Measurements from ENCODE around the gene ABCD2. TPM values are rescaled to one million over a fixed set of nuclear protein-coding genes. Genes with fewer than 3 reads are reported as not detected.
"Not testable (repeated sequence)": the region's sequence is repeated elsewhere in the genome, so short reads cannot be mapped to it uniquely, and the experiment has no call there.

ABCD2 gene
- total RNA-seq, 1 experiment from 2014 or later: not detected

- Histone ChIP-seq H2BK20ac (ENCODE audit: low read depth, low read length, poor library complexity, severe bottlenecking) (no peak overlapping the region), H3K79me1 (ENCODE audit: insufficient read depth, low read depth, low read length, poor library complexity, severe bottlenecking) (no peaks in the 10 kb centered on the region), H3K4me2 (ENCODE audit: insufficient read depth, insufficient read length, low read length) (no peak overlapping the region), H3K56ac (ENCODE audit: insufficient read length, low read depth, low read length) (no peak overlapping the region), H2BK5ac (ENCODE audit: insufficient read length, low read length) (no peak overlapping the region), H4K20me1 (ENCODE audit: control insufficient read depth, insufficient read depth, insufficient read length) (no peaks in the 10 kb centered on the region), H3K27ac (ENCODE audit: insufficient read length, low read depth, low read length) (no peak overlapping the region), H3K4ac (ENCODE audit: low read depth, low read length) (no peak overlapping the region), H3K14ac (ENCODE audit: insufficient read depth, low read length) (no peak overlapping the region), H3K23me2 (ENCODE audit: insufficient read length, low read depth, low read length, poor library complexity, severe bottlenecking) (peaks cover 3% of the 10 kb centered on the region), H3T11ph (ENCODE audit: low read length) (no peak overlapping the region), H2BK15ac (ENCODE audit: low read depth, low read length) (no peak overlapping the region), H4K5ac (ENCODE audit: insufficient read length, low read depth, low read length) (no peak overlapping the region), H4K8ac (replicated peaks; ENCODE audit: insufficient read length, low read depth, low read length) (no peak overlapping the region), H3K23ac (ENCODE audit: insufficient read length, low read depth, low read length) (no peak overlapping the region), H2BK12ac (ENCODE audit: insufficient read length, low read depth, low read length) (no peak overlapping the region), H3K27me3 (ENCODE audit: insufficient read depth, low read length) (no peaks in the 10 kb centered on the region), H3K4me1 (ENCODE audit: insufficient read depth, low read length) (no peaks in the 10 kb centered on the region), H2BK120ac (ENCODE audit: low read depth, low read length, poor library complexity, severe bottlenecking) (no peak overlapping the region), H4K91ac (ENCODE audit: insufficient read length, low read depth, low read length) (no peak overlapping the region), H2AK5ac (ENCODE audit: insufficient read length, low read length) (no peak overlapping the region), H3K79me2 (ENCODE audit: insufficient read depth, low read length) (no peaks in the 10 kb centered on the region), H3K18ac (ENCODE audit: insufficient read length, low read depth, low read length) (no peak overlapping the region), H3K9me3 (ENCODE audit: control insufficient read depth, low read depth, low read length) (no peaks in the 10 kb centered on the region), H3K9ac (ENCODE audit: extremely low read depth, insufficient read length, low read length) (no peak overlapping the region), H2AFZ (ENCODE audit: low read length) (no peak overlapping the region)
- peaks cover 10 to 12% of the 10 kb centered on the region in 2 experiments for H3K4me1 Mint-ChIP-seq
- DNase-seq: no peak
- H3K4me3 Mint-ChIP-seq: no peak overlapping the region
- H3K27ac Mint-ChIP-seq: no peak overlapping the region
- no peak for TF ChIP-seq CTCF (conservative IDR thresholded peaks at IDR 0.05)
- WGBS (ENCODE audit: extremely low coverage, insufficient read length, low lambda C conversion rate): 100% methylated on average over 1 of the region's 1 CpG
- peaks cover 6% of the 10 kb centered on the region for H3K27me3 Mint-ChIP-seq (ENCODE audit: low read depth)
- no peaks in the 10 kb centered on the region for H3K36me3 Mint-ChIP-seq (ENCODE audit: insufficient read depth in 1 of 3, low read depth in 3 of 3)
- H3K9me3 Mint-ChIP-seq: no peaks in the 10 kb centered on the region; a peak in 1 of 5 replicates
Measured at GRCh38 chr12:39623919-39624318, 4.3 kb upstream of the ABCD2 start.

- H3K27ac Mint-ChIP-seq; H3K27ac ChIP-seq (ENCODE audit: insufficient read length, low read depth, low read length); H2AFZ ChIP-seq (ENCODE audit: low read length); H4K91ac ChIP-seq (ENCODE audit: insufficient read length, low read depth, low read length); H2BK120ac ChIP-seq (ENCODE audit: low read depth, low read length, poor library complexity, severe bottlenecking); H2BK20ac ChIP-seq (ENCODE audit: low read depth, low read length, poor library complexity, severe bottlenecking); H3K18ac ChIP-seq (ENCODE audit: insufficient read length, low read depth, low read length); H3K56ac ChIP-seq (ENCODE audit: insufficient read length, low read depth, low read length); H3K9me3 ChIP-seq (ENCODE audit: control insufficient read depth, low read depth, low read length); H3K79me1 ChIP-seq (ENCODE audit: insufficient read depth, low read depth, low read length, poor library complexity, severe bottlenecking); H3K23ac ChIP-seq (ENCODE audit: insufficient read length, low read depth, low read length); H4K5ac ChIP-seq (ENCODE audit: insufficient read length, low read depth, low read length); H2BK12ac ChIP-seq (ENCODE audit: insufficient read length, low read depth, low read length); H3K4me2 ChIP-seq (ENCODE audit: insufficient read depth, insufficient read length, low read length); H3K9me3 Mint-ChIP-seq; H3K79me2 ChIP-seq (ENCODE audit: insufficient read depth, low read length); DNase-seq; H3K9ac ChIP-seq (ENCODE audit: extremely low read depth, insufficient read length, low read length); H2BK15ac ChIP-seq (ENCODE audit: low read depth, low read length); H3K4me3 Mint-ChIP-seq; H3K27me3 ChIP-seq (ENCODE audit: insufficient read depth, low read length); H3K23me2 ChIP-seq (ENCODE audit: insufficient read length, low read depth, low read length, poor library complexity, severe bottlenecking); H4K20me1 ChIP-seq (ENCODE audit: control insufficient read depth, insufficient read depth, insufficient read length); H3T11ph ChIP-seq (ENCODE audit: low read length); H3K14ac ChIP-seq (ENCODE audit: insufficient read depth, low read length); H2BK5ac ChIP-seq (ENCODE audit: insufficient read length, low read length); H3K4me1 ChIP-seq (ENCODE audit: insufficient read depth, low read length); H2AK5ac ChIP-seq (ENCODE audit: insufficient read length, low read length); H3K4ac ChIP-seq (ENCODE audit: low read depth, low read length); H3K36me3 Mint-ChIP-seq (ENCODE audit: insufficient read depth in 1 of 3, low read depth in 3 of 3); H4K8ac ChIP-seq (replicated peaks; ENCODE audit: insufficient read length, low read depth, low read length): not testable (repeated sequence)
- H3K4me1 Mint-ChIP-seq: peaks cover 10 to 12% of the 10 kb centered on the region in 2 experiments
- WGBS (ENCODE audit: extremely low coverage, insufficient read length, low lambda C conversion rate): no CpG with 5 or more reads among the region's 10 CpGs
- H3K27me3 Mint-ChIP-seq (ENCODE audit: low read depth): peaks cover 11% of the 10 kb centered on the region
Measured at GRCh38 chr12:39623160-39623559, 3.6 kb upstream of the ABCD2 start.

Measured in H9 (cell line).